ENCODE measurements around the gene SRPX2.
"Not testable (repeated sequence)": the region's sequence is repeated elsewhere in the genome, so short reads cannot be mapped to it uniquely, and the experiment has no call there.

GRCh38 chrX:100724006-100724405 is 80.0 kb downstream of the SRPX2 start:
- TF ChIP-seq POLR2AphosphoS5 (IDR thresholded peaks at IDR 0.05; ENCODE audit: borderline replicate concordance, low read depth, low read length); EZH2 (IDR thresholded peaks at IDR 0.05): not testable (repeated sequence)

Measured in SK-N-MC (cell line).